ENCODE measurements around the gene GPR108.

The GPR108 gene

DNA sequence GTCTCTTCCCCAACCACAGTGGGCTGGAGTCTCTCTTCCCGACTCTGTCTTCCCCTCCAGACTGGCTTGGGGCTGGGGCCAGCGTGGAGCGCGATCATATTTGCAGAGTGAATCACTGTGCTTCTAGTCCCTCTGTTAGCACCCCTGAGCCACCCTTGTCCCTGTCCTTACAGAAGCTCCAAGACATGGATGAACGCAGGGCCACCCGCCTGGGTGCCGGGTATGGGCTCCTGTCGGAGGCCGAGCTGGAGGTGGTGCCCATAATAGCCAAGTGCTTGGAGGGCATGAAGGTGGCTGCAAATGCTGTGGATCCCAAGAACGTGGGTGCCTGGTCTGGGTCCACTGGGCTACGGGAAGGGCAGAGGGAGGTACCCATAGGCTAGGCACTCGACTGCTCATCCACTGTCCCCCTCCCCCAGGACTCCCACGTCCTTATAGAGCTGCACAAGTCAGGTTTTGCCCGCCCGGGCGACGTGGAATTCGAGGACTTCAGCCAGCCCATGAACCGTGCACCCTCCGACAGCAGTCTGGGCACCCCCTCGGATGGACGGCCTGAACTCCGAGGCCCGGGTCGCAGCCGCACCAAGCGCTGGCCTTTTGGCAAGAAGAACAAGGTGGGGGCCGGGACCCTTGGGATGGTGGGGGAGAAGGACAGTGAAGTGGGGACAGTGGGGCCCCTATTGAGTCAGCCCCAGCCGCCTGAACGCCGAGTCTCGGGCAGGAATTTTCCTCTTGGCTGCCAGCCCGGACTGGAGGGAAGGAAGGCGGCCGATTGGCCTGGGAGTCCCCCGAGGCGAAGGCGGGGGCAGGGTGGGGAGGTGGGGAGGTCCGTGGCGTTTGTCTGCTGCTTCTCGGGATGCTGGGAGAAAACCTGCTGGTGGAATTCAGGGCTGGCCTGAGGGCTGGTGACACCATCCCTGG, 7.3 kb upstream of the GPR108 start:
- no CpG with 5 or more reads among the region's 41 CpGs for WGBS (ENCODE audit: extremely low coverage, insufficient coverage, insufficient read length)
- H3K4me1 ChIP-seq (ENCODE audit: control insufficient read depth in 1 of 2, insufficient read depth in 2 of 2, low read length in 2 of 2) = peaks cover 27 to 28% of the 10 kb centered on the region in 2 experiments
- peaks cover 46 to 56% of the 10 kb centered on the region in 2 experiments for H3K36me3 ChIP-seq (ENCODE audit: control insufficient read depth in 1 of 2, insufficient read depth in 2 of 2, low read length in 2 of 2)
- H3K9me3 ChIP-seq (ENCODE audit: insufficient read depth, low read depth, low read length) = peaks cover 2% of the 10 kb centered on the region
- H4K91ac ChIP-seq (ENCODE audit: low read depth, low read length) = peak overlapping the region; percentile 70
- no peaks in the 10 kb centered on the region for H3K27me3 ChIP-seq (ENCODE audit: insufficient read depth, low read length)
- peak overlapping the region; percentile 67 for H3K18ac ChIP-seq (ENCODE audit: low read length)
- H3K79me1 ChIP-seq (ENCODE audit: low read length) = peaks cover 31% of the 10 kb centered on the region
- H2BK12ac ChIP-seq (ENCODE audit: low read length) = peak overlapping the region; percentile 37
- DNase-seq = peak; percentile 73 to 92
- peak overlapping the region; percentile 19 for H3K4me2 ChIP-seq (ENCODE audit: low read length)
- H3K9ac ChIP-seq (ENCODE audit: low read length) = no peak overlapping the region
- H3K14ac ChIP-seq (ENCODE audit: low read length) = peak overlapping the region; percentile 63
- H2BK5ac ChIP-seq (ENCODE audit: low read depth, low read length, poor library complexity) = peak overlapping the region; percentile 2
- H3K23ac ChIP-seq (ENCODE audit: low read length) = no peak overlapping the region
- peak overlapping the region; percentile 37 for H4K12ac ChIP-seq (ENCODE audit: low read depth, low read length)
- H4K8ac ChIP-seq (ENCODE audit: low read depth, low read length) = peak overlapping the region; percentile 44
- peaks cover 18% of the 10 kb centered on the region for H3K79me2 ChIP-seq (ENCODE audit: control insufficient read depth, insufficient read depth, low read length, poor library complexity)
- peak overlapping the region; percentile 53 for H3K4ac ChIP-seq (ENCODE audit: low read depth, low read length)
- H2AFZ ChIP-seq (ENCODE audit: insufficient read depth, low read length, poor library complexity) = peak overlapping the region; percentile 35
- H2BK120ac ChIP-seq (ENCODE audit: insufficient read depth, low read length, poor library complexity) = peak overlapping the region; percentile 21
- H3K27ac ChIP-seq (ENCODE audit: low read depth, low read length) = peak overlapping the region; percentile 65
- H2AK5ac ChIP-seq (ENCODE audit: low read length) = no peak overlapping the region
- H3K4me3 ChIP-seq (ENCODE audit: low read depth, low read length) = no peak overlapping the region

DNA sequence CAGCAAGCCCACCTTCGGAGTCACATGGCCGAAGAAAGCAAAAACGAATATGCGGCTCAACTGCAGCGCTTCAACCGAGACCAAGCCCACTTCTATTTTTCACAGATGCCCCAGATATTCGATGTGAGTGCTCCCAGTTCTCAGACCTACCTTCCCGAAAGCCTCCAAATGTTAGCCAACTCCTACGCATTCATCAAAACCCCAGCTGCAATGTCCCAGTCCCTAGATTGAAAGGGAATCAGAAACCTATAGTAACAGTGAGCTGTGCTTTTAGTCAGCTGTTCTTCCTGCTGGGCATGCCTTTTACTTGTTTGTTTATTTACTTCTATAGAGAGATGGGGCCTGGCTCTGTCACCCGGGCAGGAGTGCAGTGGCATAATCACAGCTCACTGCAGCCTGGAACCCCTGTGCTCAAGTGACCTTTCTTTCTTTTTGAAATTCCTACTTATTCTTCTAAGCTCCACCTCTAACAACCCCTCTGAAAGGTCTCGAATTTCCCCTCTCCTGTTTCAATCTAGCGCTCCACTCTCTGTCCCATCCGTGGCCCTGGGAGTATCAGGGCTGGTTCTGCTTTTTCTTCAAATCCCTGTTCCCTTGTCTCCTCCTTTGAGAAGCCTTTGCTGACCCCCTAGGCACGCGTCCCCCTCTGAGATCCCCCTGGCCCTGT, 6.5 kb upstream of the GPR108 start:
- Histone ChIP-seq H4K12ac (ENCODE audit: low read depth, low read length) (peak overlapping the region; percentile 16), H3K4ac (ENCODE audit: low read depth, low read length) (peak overlapping the region; percentile 53), H2BK120ac (ENCODE audit: insufficient read depth, low read length, poor library complexity) (peak overlapping the region; percentile 13), H2AK5ac (ENCODE audit: low read length) (no peak overlapping the region), H4K91ac (ENCODE audit: low read depth, low read length) (peak overlapping the region; percentile 56), H2AFZ (ENCODE audit: insufficient read depth, low read length, poor library complexity) (peak overlapping the region; percentile 35), H3K36me3 (ENCODE audit: control insufficient read depth in 1 of 2, insufficient read depth in 2 of 2, low read length in 2 of 2) (peaks cover 43 to 48% of the 10 kb centered on the region in 2 experiments), H3K79me1 (ENCODE audit: low read length) (peaks cover 36% of the 10 kb centered on the region), H4K8ac (ENCODE audit: low read depth, low read length) (no peak overlapping the region), H3K23ac (ENCODE audit: low read length) (no peak overlapping the region), H3K4me3 (ENCODE audit: low read depth, low read length) (no peak overlapping the region), H3K4me1 (ENCODE audit: control insufficient read depth in 1 of 2, insufficient read depth in 2 of 2, low read length in 2 of 2) (peaks cover 31 to 32% of the 10 kb centered on the region in 2 experiments), H3K4me2 (ENCODE audit: low read length) (peak overlapping the region; percentile 19), H3K18ac (ENCODE audit: low read length) (peak overlapping the region; percentile 67), H2BK12ac (ENCODE audit: low read length) (no peak overlapping the region), H3K27ac (ENCODE audit: low read depth, low read length) (peak overlapping the region; percentile 65), H3K27me3 (ENCODE audit: insufficient read depth, low read length) (no peaks in the 10 kb centered on the region), H3K79me2 (ENCODE audit: control insufficient read depth, insufficient read depth, low read length, poor library complexity) (peaks cover 21% of the 10 kb centered on the region), H3K14ac (ENCODE audit: low read length) (peak overlapping the region; percentile 63), H2BK5ac (ENCODE audit: low read depth, low read length, poor library complexity) (peak overlapping the region; percentile 2), H3K9me3 (ENCODE audit: insufficient read depth, low read depth, low read length) (peaks cover 2% of the 10 kb centered on the region), H3K9ac (ENCODE audit: low read length) (peak overlapping the region; percentile 35)
- WGBS (ENCODE audit: extremely low coverage, insufficient coverage, insufficient read length) = no CpG with 5 or more reads among the region's 15 CpGs
- DNase-seq = no peak

DNA sequence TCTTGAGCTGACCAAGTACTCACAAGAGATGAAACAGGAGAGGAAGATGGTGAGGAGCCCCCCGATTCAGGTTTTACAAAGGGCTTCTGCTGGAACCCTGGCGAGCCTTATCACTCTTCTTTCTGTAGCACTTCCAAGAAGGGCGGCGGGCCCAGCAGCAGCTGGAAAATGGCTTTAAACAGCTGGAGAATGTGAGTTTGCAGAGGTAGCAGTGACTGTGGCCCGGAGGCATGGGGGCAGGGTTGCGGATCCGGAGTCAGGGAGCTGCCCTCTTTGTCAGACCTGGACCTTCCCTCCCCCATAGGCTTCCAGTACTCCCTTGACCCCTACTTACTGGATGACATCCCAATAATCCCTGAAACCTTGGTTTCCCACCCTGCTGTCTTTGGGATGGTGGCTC, 5.7 kb upstream of the GPR108 start:
- Histone ChIP-seq H3K27me3 (ENCODE audit: insufficient read depth, low read length) (no peaks in the 10 kb centered on the region), H4K91ac (ENCODE audit: low read depth, low read length) (no peak overlapping the region), H3K79me2 (ENCODE audit: control insufficient read depth, insufficient read depth, low read length, poor library complexity) (peaks cover 21% of the 10 kb centered on the region), H3K14ac (ENCODE audit: low read length) (no peak overlapping the region), H4K12ac (ENCODE audit: low read depth, low read length) (no peak overlapping the region), H3K4me1 (ENCODE audit: control insufficient read depth in 1 of 2, insufficient read depth in 2 of 2, low read length in 2 of 2) (peaks cover 38 to 39% of the 10 kb centered on the region in 2 experiments), H2AFZ (ENCODE audit: insufficient read depth, low read length, poor library complexity) (no peak overlapping the region), H3K18ac (ENCODE audit: low read length) (peak overlapping the region; percentile 63), H2BK12ac (ENCODE audit: low read length) (peak overlapping the region; percentile 51), H3K4ac (ENCODE audit: low read depth, low read length) (no peak overlapping the region), H3K9me3 (ENCODE audit: insufficient read depth, low read depth, low read length) (peaks cover 2% of the 10 kb centered on the region), H2BK120ac (ENCODE audit: insufficient read depth, low read length, poor library complexity) (no peak overlapping the region), H3K36me3 (ENCODE audit: control insufficient read depth in 1 of 2, insufficient read depth in 2 of 2, low read length in 2 of 2) (peaks cover 40 to 43% of the 10 kb centered on the region in 2 experiments), H3K9ac (ENCODE audit: low read length) (no peak overlapping the region), H3K4me2 (ENCODE audit: low read length) (peak overlapping the region; percentile 3), H3K79me1 (ENCODE audit: low read length) (peaks cover 44% of the 10 kb centered on the region), H2BK5ac (ENCODE audit: low read depth, low read length, poor library complexity) (peak overlapping the region; percentile 61), H2AK5ac (ENCODE audit: low read length) (no peak overlapping the region), H3K27ac (ENCODE audit: low read depth, low read length) (peak overlapping the region; percentile 65), H4K8ac (ENCODE audit: low read depth, low read length) (no peak overlapping the region), H3K4me3 (ENCODE audit: low read depth, low read length) (no peak overlapping the region), H3K23ac (ENCODE audit: low read length) (no peak overlapping the region)
- DNase-seq = peak; percentile 46 to 67
- WGBS (ENCODE audit: extremely low coverage, insufficient coverage, insufficient read length) = no CpG with 5 or more reads among the region's 7 CpGs

DNA sequence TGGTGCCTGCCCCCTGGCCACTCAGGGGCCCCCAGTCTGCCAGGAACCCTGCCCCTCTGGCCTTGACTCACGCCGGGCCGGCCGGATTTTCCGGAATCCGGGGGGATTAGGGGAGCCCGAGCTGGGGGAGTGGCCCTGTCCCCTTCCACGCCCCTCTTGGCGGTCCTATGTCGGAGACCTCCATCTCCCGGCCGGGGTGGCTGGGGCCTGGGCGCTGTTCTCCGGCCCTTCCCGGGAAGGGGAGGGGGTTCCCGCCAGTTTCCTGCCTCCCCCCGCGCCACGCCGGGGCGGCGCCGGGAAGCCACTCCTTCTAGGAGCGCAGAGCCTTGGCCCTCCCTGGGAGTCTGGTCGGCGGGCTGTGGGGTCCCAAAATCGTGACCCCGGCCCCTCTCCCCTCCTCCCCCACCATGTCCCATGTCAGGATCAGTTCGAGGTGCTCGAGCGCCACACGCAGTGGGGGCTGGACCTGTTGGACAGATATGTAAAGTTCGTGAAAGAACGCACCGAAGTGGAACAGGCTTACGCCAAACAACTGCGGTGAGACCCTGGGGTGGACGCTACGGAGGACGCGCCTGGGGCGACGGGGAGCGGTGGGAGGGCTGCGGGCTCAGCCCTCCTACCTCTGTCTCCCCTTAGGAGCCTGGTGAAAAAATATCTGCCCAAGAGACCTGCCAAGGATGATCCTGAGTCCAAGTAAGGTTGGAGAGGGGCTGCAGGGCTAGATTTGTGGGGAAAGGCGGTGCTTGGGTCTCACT, 3.4 kb upstream of the GPR108 start:
- no CpG with 5 or more reads among the region's 46 CpGs for WGBS (ENCODE audit: extremely low coverage, insufficient coverage, insufficient read length)
- Histone ChIP-seq H3K4me2 (ENCODE audit: low read length) (peak overlapping the region; percentile 80), H3K18ac (ENCODE audit: low read length) (peak overlapping the region; percentile 97), H4K12ac (ENCODE audit: low read depth, low read length) (peak overlapping the region; percentile 79), H3K79me1 (ENCODE audit: low read length) (peaks cover 53% of the 10 kb centered on the region), H2AFZ (ENCODE audit: insufficient read depth, low read length, poor library complexity) (peak overlapping the region; percentile 55), H3K9me3 (ENCODE audit: insufficient read depth, low read depth, low read length) (no peaks in the 10 kb centered on the region), H2AK5ac (ENCODE audit: low read length) (peak overlapping the region; percentile 94), H3K79me2 (ENCODE audit: control insufficient read depth, insufficient read depth, low read length, poor library complexity) (peaks cover 23% of the 10 kb centered on the region), H3K27ac (ENCODE audit: low read depth, low read length) (peak overlapping the region; percentile 83), H4K8ac (ENCODE audit: low read depth, low read length) (peak overlapping the region; percentile 76), H3K27me3 (ENCODE audit: insufficient read depth, low read length) (no peaks in the 10 kb centered on the region), H3K4me1 (ENCODE audit: control insufficient read depth in 1 of 2, insufficient read depth in 2 of 2, low read length in 2 of 2) (peaks cover 44 to 46% of the 10 kb centered on the region in 2 experiments), H4K91ac (ENCODE audit: low read depth, low read length) (peak overlapping the region; percentile 95), H2BK5ac (ENCODE audit: low read depth, low read length, poor library complexity) (peak overlapping the region; percentile 95), H3K4ac (ENCODE audit: low read depth, low read length) (peak overlapping the region; percentile 98), H3K14ac (ENCODE audit: low read length) (peak overlapping the region; percentile 77), H3K23ac (ENCODE audit: low read length) (no peak overlapping the region), H2BK120ac (ENCODE audit: insufficient read depth, low read length, poor library complexity) (peak overlapping the region; percentile 86), H3K36me3 (ENCODE audit: control insufficient read depth in 1 of 2, insufficient read depth in 2 of 2, low read length in 2 of 2) (peaks cover 25 to 28% of the 10 kb centered on the region in 2 experiments), H2BK12ac (ENCODE audit: low read length) (peak overlapping the region; percentile 60), H3K4me3 (ENCODE audit: low read depth, low read length) (peak overlapping the region; percentile 94), H3K9ac (ENCODE audit: low read length) (peak overlapping the region; percentile 94)
- peak; percentile 19 to 34 for DNase-seq

Measured in trophoblast cell (in vitro differentiated cells and primary cell).